Measurements from ENCODE around the gene SLIT3.

- no peak for TF ChIP-seq CTCF (IDR thresholded peaks at IDR 0.05; ENCODE audit: extremely low read depth in 1 of 2, insufficient read depth in 1 of 2, low read depth in 1 of 2, low read length in 2 of 2)
- TF ChIP-seq EZH2 (IDR thresholded peaks at IDR 0.05; ENCODE audit: borderline replicate concordance, low read depth, low read length, severe bottlenecking), result no peak
- TF ChIP-seq MAX (IDR thresholded peaks at IDR 0.05; ENCODE audit: insufficient read depth, insufficient read length), result no peak
- no peak for TF ChIP-seq POLR2A (IDR thresholded peaks at IDR 0.05; ENCODE audit: low read depth, low read length)
- TF ChIP-seq POLR2AphosphoS5 (IDR thresholded peaks at IDR 0.05; ENCODE audit: insufficient read depth, low read depth, low read length), result no peak
- no peak for TF ChIP-seq JUN (IDR thresholded peaks at IDR 0.05; ENCODE audit: borderline replicate concordance, insufficient read depth, insufficient read length, low read depth)
Observed at GRCh38 chr5:169290895-169291294, 10.0 kb downstream of the SLIT3 start.
